SK-N-SH treated with all-trans-retinoic acid at 6 μM for 48 hours (cell line): ENCODE results near the gene SLFNL1.

Experiments
- ATAC-seq: fragments of 200-7000 bp; cut with Tn5 transposase; 3 replicates; pipeline ENCODE4 v1.9.1; 2020; ENCODE audit warnings: mild to moderate bottlenecking, moderate library complexity
- ARNTL ChIP-seq: fragments of 450-650 bp; formaldehyde crosslinking; IDR thresholded peaks from 2 replicates; pipeline ENCODE4 v1.5.0; 2020; ENCODE audit warnings: low read depth, mild to moderate bottlenecking, moderate library complexity, borderline replicate concordance
- BACH2 ChIP-seq: fragments of 250-450 bp; sonication (Bioruptor Pico); IDR thresholded peaks from 2 replicates; pipeline ENCODE4 v1.9.0; 2021; ENCODE audit warnings: mild to moderate bottlenecking, borderline replicate concordance
- CREB5 ChIP-seq: fragments of 250-450 bp; sonication (Bioruptor Pico); IDR thresholded peaks from 2 replicates; pipeline ENCODE4 v1.5.1; 2020; ENCODE audit warnings: low read depth, mild to moderate bottlenecking, moderate library complexity
- ESRRG ChIP-seq: fragments of 250-450 bp; sonication (Bioruptor Pico); IDR thresholded peaks from 2 replicates; pipeline ENCODE4 v1.6.1; 2021; ENCODE audit warnings: mild to moderate bottlenecking
- GLIS3 ChIP-seq: fragments of 250-450 bp; sonication (Bioruptor Pico); IDR thresholded peaks from 2 replicates; pipeline ENCODE4 v1.5.0; 2020; ENCODE audit warnings: mild to moderate bottlenecking, moderate library complexity
- ISL1 ChIP-seq: fragments of 250-450 bp; sonication (Bioruptor Pico); IDR thresholded peaks from 2 replicates; pipeline ENCODE4 v2.1.2; 2022; ENCODE audit warnings: mild to moderate bottlenecking, moderate library complexity
- OSR1 ChIP-seq: fragments of 250-450 bp; sonication (Bioruptor Pico); IDR thresholded peaks from 2 replicates; pipeline ENCODE4 v1.8.0; 2022; ENCODE audit warnings: moderate library complexity, mild to moderate bottlenecking, inconsistent platforms
- PPARA ChIP-seq: fragments of 250-450 bp; sonication (Bioruptor Pico); IDR thresholded peaks from 2 replicates; pipeline ENCODE4 v1.5.0; 2020; ENCODE audit warnings: mild to moderate bottlenecking, borderline replicate concordance
- RARB ChIP-seq: fragments of 250-450 bp; sonication (Bioruptor Pico); IDR thresholded peaks from 2 replicates; pipeline ENCODE4 v1.8.0; 2021; ENCODE audit warnings: mild to moderate bottlenecking, moderate library complexity
- SNAI2 ChIP-seq: fragments of 250-450 bp; sonication (Bioruptor Pico); IDR thresholded peaks from 2 replicates; pipeline ENCODE4 v1.5.0; 2020; ENCODE audit warnings: mild to moderate bottlenecking, moderate library complexity
- TCF4 ChIP-seq: fragments of 250-450 bp; sonication (Bioruptor Pico); IDR thresholded peaks from 2 replicates; pipeline ENCODE4 v1.8.0; 2021; ENCODE audit warnings: mild to moderate bottlenecking, moderate library complexity, borderline replicate concordance
- TOX ChIP-seq: fragments of 250-450 bp; sonication (Bioruptor Pico); IDR thresholded peaks from 2 replicates; pipeline ENCODE4 v1.8.0; 2021; ENCODE audit warnings: mild to moderate bottlenecking, moderate library complexity, borderline replicate concordance
- ZC3H10 ChIP-seq: fragments of 250-450 bp; sonication (Bioruptor Pico); IDR thresholded peaks from 2 replicates; pipeline ENCODE4 v1.5.1; 2021; ENCODE audit warnings: mild to moderate bottlenecking, moderate library complexity
- ZFP3 ChIP-seq: fragments of 250-450 bp; sonication (Bioruptor Pico); IDR thresholded peaks from 2 replicates; pipeline ENCODE4 v1.5.0; 2020; ENCODE audit warnings: mild to moderate bottlenecking, moderate library complexity
- ZFP30 ChIP-seq: fragments of 450-650 bp; formaldehyde crosslinking; IDR thresholded peaks from 2 replicates; pipeline ENCODE4 v1.5.0; 2022; ENCODE audit warnings: mild to moderate bottlenecking, moderate library complexity
- ZNF565 ChIP-seq: fragments of 450-650 bp; formaldehyde crosslinking; conservative IDR thresholded peaks from 2 replicates; pipeline ENCODE4 v1.5.0; 2020; ENCODE audit warnings: low read depth, mild to moderate bottlenecking, moderate library complexity
- ZNF70 ChIP-seq: fragments of 450-650 bp; formaldehyde crosslinking; IDR thresholded peaks from 2 replicates; pipeline ENCODE4 v1.5.0; 2020; ENCODE audit warnings: mild to moderate bottlenecking, moderate library complexity
- ZNF8 ChIP-seq: fragments of 450-650 bp; formaldehyde crosslinking; IDR thresholded peaks from 2 replicates; pipeline ENCODE4 v1.5.0; 2020; ENCODE audit warnings: mild to moderate bottlenecking, moderate library complexity
- TF ChIP-seq, protein P1 (sequence below): fragments of 250-450 bp; sonication (Bioruptor Pico); IDR thresholded peaks from 2 replicates; pipeline ENCODE4 v1.8.0; 2020; ENCODE audit warnings: mild to moderate bottlenecking, moderate library complexity, borderline replicate concordance
- TF ChIP-seq, protein P2 (sequence below): fragments of 250-450 bp; sonication (Bioruptor Pico); IDR thresholded peaks from 2 replicates; pipeline ENCODE4 v1.8.0; 2021; ENCODE audit warnings: low read depth, mild to moderate bottlenecking, moderate library complexity, borderline replicate concordance
- TF ChIP-seq, protein P3 (sequence below): fragments of 250-450 bp; sonication (Bioruptor Pico); IDR thresholded peaks from 2 replicates; pipeline ENCODE4 v1.5.1; 2021; ENCODE audit warnings: mild to moderate bottlenecking, moderate library complexity
- TF ChIP-seq, protein P4 (sequence below): fragments of 250-450 bp; sonication (Bioruptor Pico); IDR thresholded peaks from 2 replicates; pipeline ENCODE4 v1.5.0; 2020; ENCODE audit warnings: mild to moderate bottlenecking, moderate library complexity

SLFNL1 gene

DNA sequence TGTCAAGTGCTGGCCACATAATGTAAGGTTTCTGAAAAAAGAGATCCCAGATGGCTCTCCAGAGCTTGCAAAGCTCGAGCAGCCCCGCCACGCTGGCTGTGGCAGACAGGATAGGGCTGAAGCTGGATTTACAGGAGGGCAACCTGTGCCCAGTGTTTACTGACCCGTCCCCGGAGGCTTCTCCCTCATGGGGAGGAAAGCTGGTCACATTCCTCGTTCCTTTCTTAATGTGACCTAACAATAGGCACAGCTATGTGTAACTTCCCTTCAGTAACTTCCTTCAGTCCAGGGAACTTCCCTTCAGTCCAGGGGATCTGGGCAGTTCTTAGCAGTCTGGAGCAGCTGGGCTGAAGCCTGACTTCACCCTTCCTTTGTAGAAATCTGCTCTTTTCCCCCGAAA is 7.7 kb downstream of the SLFNL1 start (continued):
- TF ChIP-seq, protein P1, sequence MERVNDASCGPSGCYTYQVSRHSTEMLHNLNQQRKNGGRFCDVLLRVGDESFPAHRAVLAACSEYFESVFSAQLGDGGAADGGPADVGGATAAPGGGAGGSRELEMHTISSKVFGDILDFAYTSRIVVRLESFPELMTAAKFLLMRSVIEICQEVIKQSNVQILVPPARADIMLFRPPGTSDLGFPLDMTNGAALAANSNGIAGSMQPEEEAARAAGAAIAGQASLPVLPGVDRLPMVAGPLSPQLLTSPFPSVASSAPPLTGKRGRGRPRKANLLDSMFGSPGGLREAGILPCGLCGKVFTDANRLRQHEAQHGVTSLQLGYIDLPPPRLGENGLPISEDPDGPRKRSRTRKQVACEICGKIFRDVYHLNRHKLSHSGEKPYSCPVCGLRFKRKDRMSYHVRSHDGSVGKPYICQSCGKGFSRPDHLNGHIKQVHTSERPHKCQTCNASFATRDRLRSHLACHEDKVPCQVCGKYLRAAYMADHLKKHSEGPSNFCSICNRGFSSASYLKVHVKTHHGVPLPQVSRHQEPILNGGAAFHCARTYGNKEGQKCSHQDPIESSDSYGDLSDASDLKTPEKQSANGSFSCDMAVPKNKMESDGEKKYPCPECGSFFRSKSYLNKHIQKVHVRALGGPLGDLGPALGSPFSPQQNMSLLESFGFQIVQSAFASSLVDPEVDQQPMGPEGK (CRISPR knock-in tag): no peak
- TF ChIP-seq ARNTL (CRISPR knock-in tag) (no peak), RARB (no peak)

- TF ChIP-seq ZNF70 (CRISPR knock-in tag): no peak
- TF ChIP-seq TOX: no peak
- TF ChIP-seq, protein P2, sequence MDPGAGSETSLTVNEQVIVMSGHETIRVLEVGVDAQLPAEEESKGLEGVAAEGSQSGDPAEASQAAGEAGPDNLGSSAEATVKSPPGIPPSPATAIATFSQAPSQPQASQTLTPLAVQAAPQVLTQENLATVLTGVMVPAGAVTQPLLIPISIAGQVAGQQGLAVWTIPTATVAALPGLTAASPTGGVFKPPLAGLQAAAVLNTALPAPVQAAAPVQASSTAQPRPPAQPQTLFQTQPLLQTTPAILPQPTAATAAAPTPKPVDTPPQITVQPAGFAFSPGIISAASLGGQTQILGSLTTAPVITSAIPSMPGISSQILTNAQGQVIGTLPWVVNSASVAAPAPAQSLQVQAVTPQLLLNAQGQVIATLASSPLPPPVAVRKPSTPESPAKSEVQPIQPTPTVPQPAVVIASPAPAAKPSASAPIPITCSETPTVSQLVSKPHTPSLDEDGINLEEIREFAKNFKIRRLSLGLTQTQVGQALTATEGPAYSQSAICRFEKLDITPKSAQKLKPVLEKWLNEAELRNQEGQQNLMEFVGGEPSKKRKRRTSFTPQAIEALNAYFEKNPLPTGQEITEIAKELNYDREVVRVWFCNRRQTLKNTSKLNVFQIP (CRISPR knock-in tag): no peak
- TF ChIP-seq TCF4 (CRISPR knock-in tag): no peak
- TF ChIP-seq ZNF565 (CRISPR knock-in tag): no peak
- TF ChIP-seq SNAI2 (CRISPR knock-in tag): no peak
- TF ChIP-seq ZNF8 (CRISPR knock-in tag): no peak
- TF ChIP-seq, protein P3, sequence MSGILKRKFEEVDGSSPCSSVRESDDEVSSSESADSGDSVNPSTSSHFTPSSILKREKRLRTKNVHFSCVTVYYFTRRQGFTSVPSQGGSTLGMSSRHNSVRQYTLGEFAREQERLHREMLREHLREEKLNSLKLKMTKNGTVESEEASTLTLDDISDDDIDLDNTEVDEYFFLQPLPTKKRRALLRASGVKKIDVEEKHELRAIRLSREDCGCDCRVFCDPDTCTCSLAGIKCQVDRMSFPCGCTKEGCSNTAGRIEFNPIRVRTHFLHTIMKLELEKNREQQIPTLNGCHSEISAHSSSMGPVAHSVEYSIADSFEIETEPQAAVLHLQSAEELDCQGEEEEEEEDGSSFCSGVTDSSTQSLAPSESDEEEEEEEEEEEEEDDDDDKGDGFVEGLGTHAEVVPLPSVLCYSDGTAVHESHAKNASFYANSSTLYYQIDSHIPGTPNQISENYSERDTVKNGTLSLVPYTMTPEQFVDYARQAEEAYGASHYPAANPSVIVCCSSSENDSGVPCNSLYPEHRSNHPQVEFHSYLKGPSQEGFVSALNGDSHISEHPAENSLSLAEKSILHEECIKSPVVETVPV: no peak
- no peak for TF ChIP-seq OSR1 (CRISPR knock-in tag)
- no peak for TF ChIP-seq ISL1 (CRISPR knock-in tag)
- ATAC-seq: no peak
Observed at GRCh38 chr1:41013024-41013423, 8.5 kb downstream of the SLFNL1 start.

DNA sequence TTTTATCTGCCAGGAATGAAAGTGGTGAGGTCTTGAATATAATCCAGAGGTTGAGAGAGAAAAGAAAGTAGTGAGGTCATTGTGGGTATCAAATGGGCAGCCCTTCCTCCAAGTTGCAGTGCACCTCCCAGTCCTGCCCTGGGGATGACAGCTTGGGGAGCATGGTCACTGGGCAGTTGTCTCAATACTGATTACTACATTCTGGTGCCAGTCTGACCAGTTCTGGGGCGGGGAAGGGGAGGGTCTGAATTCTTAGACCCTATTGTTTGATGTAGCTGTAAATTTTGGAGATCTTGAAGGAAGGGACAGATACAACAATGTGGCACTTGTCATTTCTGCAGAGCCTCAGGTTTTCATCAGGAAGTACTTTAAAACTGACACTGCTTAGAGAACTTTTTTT is 11.2 kb downstream of the SLFNL1 start:
- TF ChIP-seq CREB5 (CRISPR knock-in tag) (no peak), OSR1 (CRISPR knock-in tag) (no peak), ESRRG (no peak), GLIS3 (CRISPR knock-in tag) (no peak), ZFP3 (CRISPR knock-in tag) (no peak), PPARA (CRISPR knock-in tag) (no peak), RARB (no peak), ZC3H10 (CRISPR knock-in tag) (no peak), ARNTL (CRISPR knock-in tag) (no peak)
- TF ChIP-seq, protein P1 (CRISPR knock-in tag): no peak
- TF ChIP-seq, protein P2 (CRISPR knock-in tag): no peak
- no peak for ATAC-seq

- no peak for ATAC-seq
- no peak for TF ChIP-seq TOX
- TF ChIP-seq ZNF565 (CRISPR knock-in tag): no peak
- no peak for TF ChIP-seq BACH2 (CRISPR knock-in tag)
- no peak for TF ChIP-seq ARNTL (CRISPR knock-in tag)
- TF ChIP-seq RARB: no peak
- TF ChIP-seq OSR1 (CRISPR knock-in tag): no peak
- no peak for TF ChIP-seq ISL1 (CRISPR knock-in tag)
- no peak for TF ChIP-seq TCF4 (CRISPR knock-in tag)
- no peak for TF ChIP-seq ZNF8 (CRISPR knock-in tag)
- no peak for TF ChIP-seq ESRRG
- no peak for TF ChIP-seq ZC3H10 (CRISPR knock-in tag)
- TF ChIP-seq, protein P4, sequence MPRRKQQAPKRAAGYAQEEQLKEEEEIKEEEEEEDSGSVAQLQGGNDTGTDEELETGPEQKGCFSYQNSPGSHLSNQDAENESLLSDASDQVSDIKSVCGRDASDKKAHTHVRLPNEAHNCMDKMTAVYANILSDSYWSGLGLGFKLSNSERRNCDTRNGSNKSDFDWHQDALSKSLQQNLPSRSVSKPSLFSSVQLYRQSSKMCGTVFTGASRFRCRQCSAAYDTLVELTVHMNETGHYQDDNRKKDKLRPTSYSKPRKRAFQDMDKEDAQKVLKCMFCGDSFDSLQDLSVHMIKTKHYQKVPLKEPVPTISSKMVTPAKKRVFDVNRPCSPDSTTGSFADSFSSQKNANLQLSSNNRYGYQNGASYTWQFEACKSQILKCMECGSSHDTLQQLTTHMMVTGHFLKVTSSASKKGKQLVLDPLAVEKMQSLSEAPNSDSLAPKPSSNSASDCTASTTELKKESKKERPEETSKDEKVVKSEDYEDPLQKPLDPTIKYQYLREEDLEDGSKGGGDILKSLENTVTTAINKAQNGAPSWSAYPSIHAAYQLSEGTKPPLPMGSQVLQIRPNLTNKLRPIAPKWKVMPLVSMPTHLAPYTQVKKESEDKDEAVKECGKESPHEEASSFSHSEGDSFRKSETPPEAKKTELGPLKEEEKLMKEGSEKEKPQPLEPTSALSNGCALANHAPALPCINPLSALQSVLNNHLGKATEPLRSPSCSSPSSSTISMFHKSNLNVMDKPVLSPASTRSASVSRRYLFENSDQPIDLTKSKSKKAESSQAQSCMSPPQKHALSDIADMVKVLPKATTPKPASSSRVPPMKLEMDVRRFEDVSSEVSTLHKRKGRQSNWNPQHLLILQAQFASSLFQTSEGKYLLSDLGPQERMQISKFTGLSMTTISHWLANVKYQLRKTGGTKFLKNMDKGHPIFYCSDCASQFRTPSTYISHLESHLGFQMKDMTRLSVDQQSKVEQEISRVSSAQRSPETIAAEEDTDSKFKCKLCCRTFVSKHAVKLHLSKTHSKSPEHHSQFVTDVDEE: no peak
- no peak for TF ChIP-seq ZFP30 (CRISPR knock-in tag)
Observed at GRCh38 chr1:41009466-41009865, 12.1 kb downstream of the SLFNL1 start.
